HG02938 (cell line): ENCODE measurements around the gene CHID1.
A peak's percentile ranks its signal among the peaks of the same experiment; 100 is the strongest.

Experiments
- ATAC-seq: cut with Tn5 transposase; IDR thresholded peaks from one replicate; pipeline ENCODE4 v1.9.1; 2021; ENCODE audit warnings: mild to moderate bottlenecking, moderate library complexity; ENCODE audit not compliant: unreplicated experiment

The CHID1 gene

DNA sequence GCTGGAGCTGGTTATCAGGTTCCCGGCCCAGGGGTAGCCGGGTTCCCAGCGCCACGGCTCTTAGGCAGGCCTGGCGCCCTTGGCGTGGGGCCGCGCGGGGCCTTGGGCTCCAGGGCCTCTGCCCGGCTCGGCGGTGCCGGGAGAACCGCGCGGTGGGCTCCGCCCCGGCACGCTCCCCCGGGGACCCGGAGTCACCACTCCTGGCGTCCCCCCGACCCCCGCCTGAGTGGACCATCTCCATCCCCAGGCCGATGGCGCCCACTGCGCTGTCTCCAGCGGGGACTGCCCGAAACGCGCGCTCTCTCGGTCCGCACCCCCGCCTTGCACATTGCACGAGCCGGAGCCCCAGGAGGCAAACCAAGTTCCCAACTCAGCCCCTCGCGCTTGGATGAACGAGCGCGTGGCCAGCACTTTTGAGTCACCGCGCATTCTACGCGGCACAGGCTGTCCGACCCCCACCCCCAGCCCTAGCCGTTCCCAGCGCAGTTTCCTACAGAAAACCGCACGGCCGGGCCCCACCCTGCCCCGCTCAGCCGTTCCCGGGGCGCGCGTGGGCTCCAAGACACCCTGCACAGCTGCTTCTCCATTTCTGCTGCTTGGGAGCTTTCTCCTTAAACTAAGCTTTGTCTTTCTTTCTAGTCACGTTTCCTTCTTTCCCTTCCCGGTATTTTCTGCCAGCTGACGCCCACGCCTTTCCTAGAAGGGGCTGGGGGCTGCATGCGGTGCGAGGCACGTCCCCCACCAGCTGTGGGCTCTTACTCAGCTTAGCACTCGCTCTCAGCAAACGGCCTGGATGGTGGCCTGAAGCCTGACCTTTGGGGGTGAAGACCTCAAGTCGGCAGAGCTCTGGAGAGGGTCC is 650 bp upstream of the CHID1 start:
- ATAC-seq: peak; percentile 30

- peak; percentile 10 for ATAC-seq
Measured at GRCh38 chr11:910044-910588, 494 bp downstream of the CHID1 start.

DNA sequence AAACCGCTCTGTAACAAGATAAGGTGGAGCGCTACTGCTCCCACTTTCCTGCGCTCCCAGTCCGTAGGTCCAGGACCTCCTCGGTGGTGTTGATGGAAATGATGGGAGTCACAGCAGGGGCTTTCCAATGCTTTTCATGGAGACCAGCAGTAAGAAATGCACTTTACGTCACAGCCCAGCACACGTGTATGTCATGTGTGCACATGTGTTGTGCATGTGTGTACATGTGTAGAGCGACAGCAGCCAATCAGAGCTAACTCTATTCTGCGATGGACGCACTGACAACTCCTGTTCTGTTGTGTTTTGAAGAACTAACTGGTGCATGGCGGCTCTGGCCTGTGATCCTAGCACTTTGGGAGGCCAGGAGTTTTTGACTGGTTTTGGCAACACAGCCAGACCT is 1.2 kb downstream of the CHID1 start:
- ATAC-seq: no peak

- no peak for ATAC-seq
Measured at GRCh38 chr11:908273-908672, 2.3 kb downstream of the CHID1 start.

DNA sequence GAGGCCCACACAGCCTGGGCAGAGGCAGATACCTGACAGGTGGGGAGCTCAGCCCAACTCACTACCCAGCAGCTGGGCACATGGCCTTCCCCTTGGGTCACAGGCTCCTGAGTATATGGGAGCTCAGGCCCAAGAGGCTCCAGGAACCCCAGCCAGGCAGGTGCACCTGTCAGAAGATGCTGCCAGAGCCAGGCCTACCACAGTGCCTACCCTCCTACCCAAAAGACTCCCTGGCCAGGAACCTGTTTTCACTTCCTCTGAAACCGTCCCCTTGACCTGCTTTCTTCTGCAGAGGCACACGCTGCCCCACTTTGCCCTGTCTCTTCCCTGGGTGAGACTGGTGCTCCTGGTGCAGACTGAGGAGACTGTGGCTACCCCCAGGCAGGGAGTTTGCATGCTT is 2.9 kb downstream of the CHID1 start:
- ATAC-seq: no peak

- ATAC-seq: no peak
Measured at GRCh38 chr11:905952-906351, 4.7 kb downstream of the CHID1 start.

DNA sequence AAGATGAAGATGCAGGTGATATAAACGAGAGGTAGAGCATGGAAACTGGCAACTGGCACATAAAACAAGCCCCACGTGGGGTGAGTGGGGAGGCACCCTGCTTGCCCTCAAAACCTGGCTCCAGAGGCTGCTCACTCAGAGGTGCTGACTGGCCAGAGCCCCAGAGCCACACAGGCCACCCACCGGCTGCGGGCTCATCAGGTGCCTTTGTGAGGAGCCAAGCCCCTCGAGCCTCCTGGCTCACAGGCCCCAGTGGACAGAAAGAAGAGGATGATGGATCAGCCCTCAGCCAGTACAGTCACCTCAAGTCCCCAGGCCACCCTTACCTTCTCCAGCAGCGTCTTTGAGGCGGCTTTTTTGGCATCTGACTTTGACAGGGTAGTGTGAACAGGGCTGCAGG is 6.2 kb downstream of the CHID1 start:
- ATAC-seq: no peak

DNA sequence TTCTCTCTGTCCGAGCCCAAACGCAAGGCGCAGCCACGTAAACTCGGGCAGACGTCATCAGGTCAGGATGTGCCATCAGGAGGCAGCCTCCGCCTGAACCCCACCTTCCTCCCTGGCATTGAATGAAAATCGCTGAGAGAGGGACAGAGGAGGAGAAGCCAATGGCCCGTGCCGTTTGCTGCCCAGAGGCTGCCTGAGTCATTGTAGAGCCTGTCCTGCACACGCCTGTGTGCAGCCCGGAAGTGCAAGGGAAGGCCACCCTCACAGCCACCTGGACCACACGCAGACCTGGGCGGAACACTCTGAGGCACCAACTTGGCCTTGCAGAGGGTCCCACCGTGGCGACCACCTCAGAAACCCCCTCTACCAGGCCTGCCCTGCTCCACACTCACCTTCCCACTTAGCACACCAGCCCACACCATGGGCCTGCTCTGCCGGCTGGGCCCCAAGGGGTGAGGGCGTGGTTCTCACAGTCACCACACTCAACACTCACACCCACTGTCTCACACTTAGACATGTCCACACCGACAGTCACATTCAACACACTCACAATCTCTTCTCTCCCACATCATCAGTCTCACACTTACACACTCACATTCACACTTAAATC is 9.1 kb downstream of the CHID1 start:
- ATAC-seq: no peak

DNA sequence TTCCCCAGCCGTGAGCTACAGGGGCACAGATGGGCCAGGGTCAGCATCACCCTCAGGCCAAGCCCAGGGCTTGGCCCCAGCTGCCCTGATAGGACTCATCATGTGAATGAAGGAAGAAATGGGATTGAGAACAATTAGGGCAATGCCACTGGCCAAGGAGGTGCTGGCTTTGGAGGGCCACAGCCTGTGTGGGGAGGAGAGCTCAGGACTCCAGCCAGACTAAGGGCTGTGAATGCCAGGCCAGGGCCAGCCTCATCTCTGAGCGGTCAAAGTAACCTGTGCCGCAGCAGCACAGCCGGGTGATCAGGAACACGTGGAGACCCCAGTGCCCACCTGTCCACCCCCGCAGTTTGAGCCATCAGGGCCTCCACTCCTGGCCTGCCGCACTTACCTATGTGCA is 10.1 kb downstream of the CHID1 start:
- ATAC-seq: no peak

- ATAC-seq: no peak
Measured at GRCh38 chr11:899724-900123, 10.9 kb downstream of the CHID1 start.

GRCh38 chr11:898540-899190 is 11.9 kb downstream of the CHID1 start:
- no peak for ATAC-seq

- ATAC-seq: no peak
Measured at GRCh38 chr11:898143-898511, 12.5 kb downstream of the CHID1 start.

DNA sequence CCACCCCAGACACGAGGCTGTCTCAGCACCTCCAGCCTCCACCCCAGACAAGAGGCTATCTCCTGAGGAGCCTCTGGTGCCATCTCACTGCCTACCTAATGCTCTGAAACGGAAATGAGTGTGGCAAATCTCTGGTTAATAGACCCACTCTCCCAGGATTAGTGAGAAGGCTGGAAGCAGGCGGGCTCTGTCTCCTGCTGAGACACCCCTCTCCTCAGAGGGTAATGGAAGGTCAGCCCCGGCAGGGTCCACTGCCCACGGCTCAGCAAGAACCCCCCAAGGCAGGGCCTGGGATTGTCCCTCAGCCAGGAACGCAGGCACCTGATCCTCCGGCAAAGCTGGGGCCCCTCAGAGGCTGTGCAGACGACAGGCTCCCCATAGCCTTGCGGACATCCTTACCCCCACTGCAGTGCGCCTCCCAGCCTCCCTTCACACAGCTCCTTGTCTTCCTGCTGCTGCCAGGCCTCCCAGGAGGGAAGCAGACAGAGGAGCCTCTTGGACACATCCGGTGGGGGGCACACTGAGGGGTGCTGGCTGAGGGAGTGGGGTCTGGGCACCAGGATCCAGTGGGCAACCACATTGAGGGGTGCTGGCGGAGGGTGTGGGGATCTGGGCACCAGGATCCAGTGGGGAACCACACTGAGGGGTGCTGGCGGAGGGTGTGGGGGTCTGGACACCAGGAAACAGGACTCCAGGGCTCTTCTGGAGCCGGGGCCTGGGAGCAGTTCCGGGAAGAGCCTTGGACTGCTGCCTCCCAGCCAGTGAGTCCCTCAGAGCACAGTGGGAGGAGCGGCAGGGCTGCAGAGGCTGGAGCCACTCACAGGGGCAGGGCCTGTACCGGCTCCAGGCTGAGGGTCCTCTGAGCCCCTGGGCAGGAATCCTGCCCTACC is 13.1 kb downstream of the CHID1 start:
- no peak for ATAC-seq

- no peak for ATAC-seq
Measured at GRCh38 chr11:895331-896110, 15.1 kb downstream of the CHID1 start.

DNA sequence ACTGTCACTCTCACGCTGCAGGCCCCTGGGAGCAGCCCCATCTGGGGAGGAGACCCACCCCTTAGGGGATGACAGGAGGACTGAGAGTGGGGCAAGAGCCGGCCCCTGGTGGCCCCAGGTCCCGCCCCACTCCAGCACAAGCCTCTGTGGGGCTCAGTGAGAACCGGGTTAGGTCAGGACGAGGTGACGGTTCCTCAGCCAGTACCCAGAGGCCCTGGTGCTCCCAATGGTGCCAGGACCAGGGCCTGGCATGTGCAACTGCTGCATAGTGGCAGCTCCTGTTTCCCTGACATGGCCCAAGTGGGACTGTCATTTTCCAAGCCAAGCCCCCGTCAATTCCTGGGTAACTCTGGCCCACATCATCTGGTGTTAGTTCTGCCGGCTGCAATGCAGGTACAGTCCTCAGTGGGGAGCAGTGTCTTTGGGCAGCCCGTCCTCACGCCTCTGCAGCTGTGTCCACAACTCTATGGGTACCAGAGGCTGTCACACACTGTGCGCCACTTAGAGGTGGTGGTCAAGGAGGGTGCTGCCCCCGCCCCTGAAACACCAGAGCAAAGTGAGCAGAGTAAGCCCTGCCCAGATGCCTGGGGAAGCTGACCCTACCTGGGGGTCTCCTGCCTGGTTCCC is 15.9 kb downstream of the CHID1 start:
- ATAC-seq: no peak

DNA sequence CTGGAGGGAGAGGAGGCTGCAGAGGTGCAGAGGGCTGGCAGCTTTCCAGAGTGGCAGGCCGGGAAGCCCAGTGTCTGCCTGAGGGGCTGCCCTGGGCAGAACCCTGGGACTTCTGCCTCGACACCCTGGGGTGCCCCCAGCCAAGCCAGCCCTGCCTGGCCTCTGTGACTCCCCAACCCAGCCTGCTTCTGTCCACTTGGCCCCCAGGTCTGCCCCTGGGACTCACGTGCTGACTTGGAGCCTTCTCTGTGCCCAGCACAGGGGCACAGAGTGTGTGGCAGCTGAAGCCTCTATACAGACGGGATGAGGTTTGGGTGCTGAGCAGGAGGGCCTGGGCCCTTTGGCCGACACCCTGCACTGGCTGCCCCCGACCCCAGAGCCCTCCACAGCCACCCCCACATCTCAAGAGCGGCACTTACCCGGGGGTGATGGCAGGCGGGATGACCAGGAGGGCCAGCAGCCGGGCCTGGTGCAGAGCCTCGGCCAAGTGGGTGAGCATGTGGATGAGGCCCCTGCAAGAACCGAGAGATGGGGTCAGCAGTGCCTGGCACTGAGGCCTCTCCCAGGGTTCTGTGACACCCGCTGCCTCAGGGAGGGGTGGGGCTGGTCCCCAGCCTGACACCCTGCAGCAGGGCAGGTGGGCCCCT is 17.5 kb downstream of the CHID1 start:
- no peak for ATAC-seq

DNA sequence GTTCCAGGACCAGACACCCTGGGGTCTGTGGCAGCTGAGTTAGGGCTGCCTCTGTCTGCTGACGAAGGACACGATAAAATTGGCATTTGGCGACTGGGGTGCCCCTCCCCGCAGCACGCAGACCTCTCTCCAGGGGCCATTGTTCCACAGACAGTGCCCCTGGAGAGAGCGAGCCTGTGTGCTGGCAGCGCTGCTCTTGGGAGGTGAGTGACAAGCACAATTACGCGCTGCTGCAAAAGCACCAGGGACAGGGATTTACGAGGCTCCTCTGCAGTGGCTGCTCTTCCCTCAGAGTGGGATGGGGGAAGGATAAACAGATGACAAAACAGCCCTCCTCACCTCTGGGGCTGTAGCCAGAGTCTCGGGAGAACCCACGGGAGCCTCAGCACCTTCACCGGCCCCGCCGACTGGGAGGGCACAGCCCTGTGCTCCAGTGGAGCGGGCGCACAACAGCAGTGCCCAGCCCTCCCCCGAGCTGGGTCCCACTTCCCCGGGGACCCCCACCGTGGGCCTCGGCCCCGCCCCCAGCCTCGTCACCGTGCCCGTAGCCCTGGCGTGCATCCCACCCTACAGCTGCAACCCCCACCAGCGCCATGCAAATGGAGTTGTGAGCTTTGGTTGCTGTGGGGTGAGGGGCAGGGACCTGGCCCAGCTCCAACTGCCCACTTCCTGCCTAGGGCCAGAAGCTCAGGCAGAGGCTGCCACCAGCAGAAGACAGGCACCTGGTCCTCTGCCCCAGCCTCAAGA is 19.6 kb downstream of the CHID1 start:
- ATAC-seq: no peak

DNA sequence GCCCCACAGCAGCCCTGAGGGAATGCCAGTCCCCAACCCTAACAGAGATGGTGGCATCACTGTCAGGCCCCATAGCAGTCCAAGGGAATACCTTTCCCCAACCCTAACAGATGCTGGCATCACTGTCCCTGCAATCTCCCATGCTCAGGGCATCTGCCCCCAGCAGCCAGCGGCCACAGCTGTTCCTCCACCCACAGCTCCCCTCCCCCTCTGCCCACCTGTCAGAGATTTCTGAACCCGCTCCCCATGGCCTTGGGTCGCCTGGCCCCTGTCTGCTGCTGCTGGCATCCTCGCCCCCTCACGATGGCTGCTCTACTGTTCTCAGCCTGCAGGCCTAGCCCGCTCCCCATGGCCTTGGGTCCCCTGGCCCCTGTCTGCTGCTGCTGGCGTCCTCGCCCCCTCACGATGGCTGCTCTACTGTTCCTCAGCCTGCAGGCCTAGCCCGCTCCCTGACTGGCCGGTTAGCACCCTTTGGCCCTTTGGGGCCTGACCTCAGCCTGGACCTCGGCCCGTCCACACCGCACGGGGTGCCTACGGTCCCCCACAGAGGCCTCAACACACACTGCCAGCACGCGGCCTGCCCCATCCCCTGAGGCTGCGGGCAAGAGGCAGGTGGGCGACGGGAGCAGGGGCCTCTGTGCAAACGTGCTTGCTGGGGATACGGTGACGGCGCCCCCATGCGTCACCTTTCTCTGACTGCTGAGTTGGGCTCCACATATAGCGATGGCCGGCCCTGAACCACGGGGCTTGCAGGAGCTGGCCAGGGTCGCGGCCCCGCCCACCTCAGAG is 20.7 kb downstream of the CHID1 start:
- no peak for ATAC-seq
